Keratinocyte (primary cell): ENCODE data around the gene PSG1.

ENCODE experiments used
- EZH2 ChIP-seq: IDR thresholded peaks from one replicate; pipeline ENCODE4 v1.6.1; 2012; ENCODE audit warnings: inconsistent platforms, mild to moderate bottlenecking, low read length, moderate library complexity
- TF ChIP-seq, protein P1 (sequence below), 3 experiments: IDR thresholded peaks in 1 of 3; conservative IDR thresholded peaks in 1 of 3; optimal IDR thresholded peaks in 1 of 3; 2 replicates in 2 of 3; 3 replicates in 1 of 3; pipeline versions ENCODE3 to v1.5.1; 2011; ENCODE audit warnings: low read length in 3 of 3, mild to moderate bottlenecking in 3 of 3, moderate library complexity in 2 of 3, control low read depth in 1 of 3, inconsistent platforms in 1 of 3; ENCODE audit not compliant: insufficient read depth in 2 of 3; ENCODE audit errors: extremely low read depth in 1 of 3

DNA sequence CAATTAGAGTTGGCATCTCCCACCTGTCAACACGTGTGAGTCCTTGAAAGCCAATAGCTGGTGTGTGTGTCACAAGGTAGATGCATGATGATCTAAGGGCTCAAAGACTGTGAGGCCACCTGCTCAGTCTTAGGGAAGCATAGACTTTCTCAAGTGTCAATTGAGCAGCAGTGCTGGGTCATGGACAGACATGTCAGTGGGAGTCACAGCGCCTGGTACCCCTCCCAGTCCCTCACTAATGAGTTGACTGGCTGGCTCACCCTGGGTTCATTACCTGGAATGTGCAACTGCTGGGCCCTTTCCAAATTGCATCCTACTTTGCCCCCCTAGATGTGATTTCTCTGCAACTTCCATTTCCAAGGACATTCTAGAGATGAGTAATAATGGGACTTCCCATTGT lies 47.3 kb upstream of the PSG1 start:
- TF ChIP-seq, protein P1, sequence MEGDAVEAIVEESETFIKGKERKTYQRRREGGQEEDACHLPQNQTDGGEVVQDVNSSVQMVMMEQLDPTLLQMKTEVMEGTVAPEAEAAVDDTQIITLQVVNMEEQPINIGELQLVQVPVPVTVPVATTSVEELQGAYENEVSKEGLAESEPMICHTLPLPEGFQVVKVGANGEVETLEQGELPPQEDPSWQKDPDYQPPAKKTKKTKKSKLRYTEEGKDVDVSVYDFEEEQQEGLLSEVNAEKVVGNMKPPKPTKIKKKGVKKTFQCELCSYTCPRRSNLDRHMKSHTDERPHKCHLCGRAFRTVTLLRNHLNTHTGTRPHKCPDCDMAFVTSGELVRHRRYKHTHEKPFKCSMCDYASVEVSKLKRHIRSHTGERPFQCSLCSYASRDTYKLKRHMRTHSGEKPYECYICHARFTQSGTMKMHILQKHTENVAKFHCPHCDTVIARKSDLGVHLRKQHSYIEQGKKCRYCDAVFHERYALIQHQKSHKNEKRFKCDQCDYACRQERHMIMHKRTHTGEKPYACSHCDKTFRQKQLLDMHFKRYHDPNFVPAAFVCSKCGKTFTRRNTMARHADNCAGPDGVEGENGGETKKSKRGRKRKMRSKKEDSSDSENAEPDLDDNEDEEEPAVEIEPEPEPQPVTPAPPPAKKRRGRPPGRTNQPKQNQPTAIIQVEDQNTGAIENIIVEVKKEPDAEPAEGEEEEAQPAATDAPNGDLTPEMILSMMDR (optimal IDR thresholded peaks at IDR 0.05 in 1 of 3, IDR thresholded peaks at IDR 0.05 in 1 of 3, conservative IDR thresholded peaks at IDR 0.05 in 1 of 3; ENCODE audit: extremely low read depth in 1 of 3, insufficient read depth in 2 of 3, low read length in 3 of 3) = no peak
- TF ChIP-seq EZH2 = no peak
